ENCODE results near the gene GRIP2.
"Not testable (repeated sequence)": the region's sequence is repeated elsewhere in the genome, so short reads cannot be mapped to it uniquely, and the experiment has no call there.

GRIP2 gene

DNA sequence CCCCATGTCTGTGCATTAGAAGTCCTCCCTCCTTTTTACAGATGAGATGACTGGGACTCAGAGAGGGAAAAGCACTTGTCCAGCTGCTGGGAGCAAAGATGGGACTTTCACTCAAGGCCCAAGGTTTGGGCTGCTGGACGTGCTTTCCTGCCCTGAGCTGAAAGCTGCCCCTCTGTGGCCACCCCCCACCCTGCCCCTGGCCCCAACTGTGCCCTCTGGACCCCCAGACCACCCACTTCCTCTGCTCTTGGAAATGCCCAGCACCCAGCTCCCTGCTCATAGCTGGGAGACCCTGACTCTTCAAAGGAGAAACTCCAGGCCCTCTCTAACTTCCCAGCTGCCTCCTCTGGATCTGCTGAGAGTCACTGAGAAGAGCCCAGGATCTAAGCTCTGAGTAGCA is 20.7 kb downstream of the GRIP2 start:
- DNase-seq = no peak

- no peak for DNase-seq
These were observed 21.2 kb downstream of the GRIP2 start for GRCh38 chr3:14518893-14519292.

DNA sequence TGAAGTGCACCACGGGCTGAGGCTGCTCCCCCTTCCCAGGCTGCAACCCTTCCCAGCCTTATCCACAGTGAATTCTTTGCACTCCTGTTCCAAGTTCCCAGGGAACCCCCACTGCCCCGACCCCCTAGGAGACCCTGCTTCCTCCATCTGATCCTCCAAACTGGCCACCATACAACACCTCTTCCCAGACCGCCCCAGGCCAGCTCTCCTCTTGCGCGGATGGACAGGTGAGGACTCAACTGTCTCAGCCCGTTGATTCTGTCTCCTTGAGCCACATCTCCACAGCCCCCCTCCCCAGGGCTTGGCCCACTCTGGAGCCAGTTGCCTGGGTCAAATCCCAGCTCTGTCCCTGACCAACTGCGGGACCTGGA is 21.7 kb downstream of the GRIP2 start:
- DNase-seq = no peak

GRCh38 chr3:14517601-14518431 is 22.3 kb downstream of the GRIP2 start:
- no peak for DNase-seq

- no peak for DNase-seq
These were observed 23.3 kb downstream of the GRIP2 start for GRCh38 chr3:14516738-14517345.

DNA sequence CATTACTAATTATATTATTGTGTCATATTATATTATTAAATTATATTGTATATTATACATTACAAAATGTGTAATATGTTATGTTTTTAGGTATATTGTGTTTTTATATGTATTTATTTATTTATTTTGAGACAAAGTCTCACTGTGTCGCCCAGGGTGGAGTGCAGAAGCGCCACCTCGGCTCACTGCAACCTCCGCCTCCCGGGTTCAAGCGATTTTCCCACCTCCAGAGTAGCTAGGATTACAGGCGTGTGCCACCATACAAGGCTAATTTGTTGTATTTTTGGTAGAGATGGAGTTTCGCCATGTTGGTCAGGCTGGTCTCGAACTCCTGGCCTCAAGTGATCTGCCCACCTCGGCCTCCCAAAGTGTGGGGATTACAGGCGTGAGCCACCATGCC is 24.6 kb downstream of the GRIP2 start:
- DNase-seq = not testable (repeated sequence)

- no peak for DNase-seq
These were observed 25.8 kb downstream of the GRIP2 start for GRCh38 chr3:14514323-14514720.

GRCh38 chr3:14513566-14514322 is 26.4 kb downstream of the GRIP2 start:
- no peak for DNase-seq

DNA sequence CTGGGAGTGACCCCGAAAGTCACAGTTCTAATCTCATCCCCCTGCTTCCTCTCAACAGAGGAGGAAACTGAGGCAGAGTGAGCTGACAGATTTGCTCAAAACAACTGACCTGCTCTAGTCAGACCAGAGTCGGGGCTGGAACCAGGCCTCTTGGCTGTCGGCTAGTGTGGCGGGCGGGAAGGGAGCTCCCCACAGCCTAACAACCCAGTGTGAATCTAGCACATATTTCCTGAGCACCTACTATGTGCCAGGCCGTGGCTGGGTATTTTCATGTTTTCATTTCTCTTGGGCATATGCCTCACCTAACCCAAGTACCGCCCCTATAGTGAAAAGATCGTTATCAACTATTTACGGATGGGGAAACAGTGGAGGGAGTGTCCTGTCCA is 27.2 kb downstream of the GRIP2 start:
- DNase-seq = no peak

DNA sequence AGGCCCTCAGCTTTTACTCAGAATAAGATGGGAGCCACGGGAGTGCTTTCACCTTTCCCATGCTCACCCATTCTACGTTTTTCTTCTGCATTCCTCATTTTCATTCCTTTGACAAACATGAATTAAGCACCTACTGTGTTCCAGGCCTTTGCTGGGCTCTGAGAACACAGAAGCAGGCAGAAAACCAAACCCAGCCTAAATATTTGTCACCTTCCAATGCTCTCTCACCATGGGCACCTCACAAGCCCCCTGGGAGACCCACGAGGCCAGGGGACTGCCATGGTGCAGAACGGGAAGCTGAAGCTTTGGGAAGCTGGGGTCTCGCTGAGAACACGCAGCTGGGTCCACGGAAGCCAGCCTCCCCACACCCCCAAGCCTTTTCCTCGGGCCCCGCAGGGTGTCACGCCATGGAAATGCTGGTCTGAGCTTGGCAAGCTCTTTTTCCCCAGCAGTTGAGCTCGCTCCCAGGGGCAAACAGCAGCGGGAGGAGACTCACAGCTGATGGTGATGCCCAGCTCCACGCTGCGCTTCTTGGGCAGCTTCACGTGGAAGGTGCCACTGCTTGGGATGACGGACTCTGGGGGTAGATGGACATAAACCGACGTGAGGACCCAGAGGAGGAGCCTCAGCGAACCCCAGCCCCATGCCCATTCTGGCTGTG is 27.7 kb downstream of the GRIP2 start:
- DNase-seq = no peak

DNA sequence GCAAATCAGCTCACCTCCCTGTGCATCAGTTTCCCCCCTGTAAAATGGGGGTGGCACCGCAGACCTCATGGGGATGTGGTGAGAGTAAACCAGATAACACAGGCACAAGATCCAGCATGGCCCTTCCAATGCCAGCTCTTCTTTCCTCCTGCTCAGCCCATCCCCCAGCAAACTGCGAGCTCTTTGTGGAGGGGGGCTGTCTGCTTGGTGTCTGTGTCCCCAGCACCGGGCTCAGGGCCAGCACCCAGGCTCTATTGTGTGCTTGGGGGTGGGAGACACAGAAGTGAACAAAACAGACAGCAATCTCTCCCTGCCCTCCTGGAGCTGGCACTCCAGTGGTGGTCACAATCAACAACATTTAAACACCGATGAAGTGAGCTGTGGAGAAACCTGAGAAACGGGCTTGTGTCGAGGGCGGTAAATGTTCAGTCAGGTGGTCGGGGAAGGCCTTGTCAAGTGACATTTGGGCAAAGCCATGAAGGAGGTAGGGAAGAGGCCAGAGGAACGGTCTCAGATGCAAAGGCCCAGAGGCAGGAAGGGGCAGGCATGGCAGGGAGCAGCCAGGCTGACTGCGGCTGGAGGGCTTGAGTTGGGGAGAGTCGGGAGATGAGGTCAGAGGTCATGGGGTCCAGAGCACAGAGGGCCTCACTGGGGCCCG is 28.4 kb downstream of the GRIP2 start:
- DNase-seq = no peak

- DNase-seq = no peak
These were observed 29.1 kb downstream of the GRIP2 start for GRCh38 chr3:14510838-14511622.

DNA sequence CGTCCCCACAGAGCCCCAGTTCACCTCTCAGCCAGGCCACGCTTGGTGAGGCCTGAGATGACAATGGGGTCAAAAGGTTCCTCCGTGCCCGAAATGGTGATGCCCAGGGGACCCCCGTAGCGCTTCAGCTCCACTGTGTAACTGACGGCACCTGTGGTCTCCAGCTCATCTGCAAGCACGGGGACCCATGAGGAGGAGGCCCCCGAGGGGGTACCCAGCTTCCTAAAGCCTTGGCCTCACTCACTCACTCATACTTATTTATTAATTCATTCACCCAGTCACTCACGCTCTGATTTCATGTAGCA is 30.4 kb downstream of the GRIP2 start:
- DNase-seq = no peak

DNA sequence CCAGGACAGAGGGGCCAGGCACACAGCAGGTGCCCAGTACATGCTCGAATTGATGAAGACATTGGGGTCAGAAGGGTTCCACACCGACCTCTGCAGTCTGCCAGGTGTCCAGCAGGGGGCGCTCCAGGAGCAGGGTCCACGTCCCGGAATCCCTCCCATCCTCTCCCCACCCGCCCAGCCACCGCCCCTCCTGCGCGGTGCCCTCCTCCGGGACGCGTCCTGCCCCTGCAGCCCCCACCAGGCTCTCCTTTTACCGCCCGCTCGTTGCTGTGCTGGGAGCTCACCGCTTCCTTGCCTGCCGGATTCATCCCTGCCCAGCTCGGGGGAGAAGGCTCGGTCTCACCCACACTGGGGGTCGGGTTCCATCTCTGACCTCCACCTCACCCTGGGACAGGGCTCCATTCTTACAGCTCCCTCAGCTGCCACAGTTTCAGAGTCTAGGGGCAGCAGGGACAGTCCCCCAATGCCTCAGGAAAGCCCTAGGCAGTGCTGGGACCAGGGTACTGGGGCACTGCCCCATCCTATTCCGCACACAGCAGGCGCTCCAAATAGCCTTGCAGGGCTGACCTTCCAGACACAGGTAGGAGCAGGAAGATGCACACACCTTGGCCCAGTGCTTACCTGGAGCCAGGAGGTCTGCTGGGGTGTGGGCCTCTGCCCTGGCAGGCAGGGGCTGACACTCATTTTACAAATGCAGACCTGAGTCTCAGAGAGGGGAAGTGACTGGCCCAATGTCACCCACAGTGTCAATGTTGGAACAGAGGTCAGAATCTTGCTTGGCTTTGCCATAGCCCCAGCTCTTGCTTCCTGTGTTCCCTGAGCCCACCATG is 31.0 kb downstream of the GRIP2 start:
- DNase-seq = peak; percentile 24

GRCh38 chr3:14508505-14508819 is 31.7 kb downstream of the GRIP2 start:
- DNase-seq = no peak

DNA sequence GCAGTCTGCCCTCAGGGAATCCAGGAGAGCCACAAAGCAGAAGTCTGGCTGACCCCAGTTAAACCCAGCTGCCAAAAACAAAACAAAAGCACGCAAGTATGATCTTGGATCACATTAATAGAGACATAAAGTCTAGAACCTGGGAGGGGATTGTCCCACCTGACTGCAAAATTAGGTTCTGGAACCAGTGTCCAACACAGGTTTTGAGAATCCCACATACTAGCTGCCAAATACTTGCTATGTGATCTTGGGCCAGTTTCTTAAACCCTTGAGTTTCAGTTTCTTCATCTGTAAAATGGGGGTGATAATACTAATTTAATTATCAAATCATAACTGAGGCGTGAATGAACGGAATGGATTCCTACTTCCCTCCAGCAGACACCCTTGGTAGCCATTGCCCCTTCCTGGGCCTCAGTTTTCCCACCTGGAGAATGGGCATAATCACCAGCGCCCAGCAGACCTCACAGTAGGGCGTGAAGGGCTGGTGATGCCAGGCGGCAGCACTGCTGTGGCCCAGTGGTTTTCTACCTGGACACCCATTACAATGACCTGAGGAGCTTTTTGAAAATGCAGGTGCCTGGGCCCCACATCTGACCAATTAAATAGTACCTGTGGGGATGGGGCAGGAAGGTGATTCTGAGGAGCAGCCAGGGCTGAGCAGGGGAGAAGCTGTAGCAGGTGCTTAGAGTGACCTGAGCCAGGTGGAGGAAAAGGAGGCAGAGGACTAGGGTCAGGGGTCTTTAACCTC is 32.2 kb downstream of the GRIP2 start:
- DNase-seq = no peak

DNA sequence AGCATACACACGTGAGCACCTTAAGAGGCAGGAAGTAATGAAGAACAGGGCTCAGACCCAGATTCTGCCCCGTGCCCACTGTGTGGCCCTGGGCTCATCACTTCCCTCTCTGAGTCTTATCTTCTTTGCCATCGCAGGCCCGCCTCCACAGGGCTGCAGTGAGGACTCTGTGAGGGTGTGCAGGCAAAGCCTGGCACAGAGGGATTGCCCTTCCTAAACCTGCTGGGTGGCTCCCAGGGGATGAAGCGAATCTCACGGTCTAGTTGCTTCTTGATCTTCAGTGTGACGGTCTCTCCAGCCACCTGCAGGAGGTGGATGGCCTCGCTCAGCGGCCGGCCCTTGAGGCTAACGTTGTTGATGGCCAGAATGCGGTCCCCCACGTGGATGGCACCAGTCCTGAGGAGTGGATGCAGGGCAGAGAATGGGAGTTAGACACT is 32.8 kb downstream of the GRIP2 start:
- DNase-seq = no peak

DNA sequence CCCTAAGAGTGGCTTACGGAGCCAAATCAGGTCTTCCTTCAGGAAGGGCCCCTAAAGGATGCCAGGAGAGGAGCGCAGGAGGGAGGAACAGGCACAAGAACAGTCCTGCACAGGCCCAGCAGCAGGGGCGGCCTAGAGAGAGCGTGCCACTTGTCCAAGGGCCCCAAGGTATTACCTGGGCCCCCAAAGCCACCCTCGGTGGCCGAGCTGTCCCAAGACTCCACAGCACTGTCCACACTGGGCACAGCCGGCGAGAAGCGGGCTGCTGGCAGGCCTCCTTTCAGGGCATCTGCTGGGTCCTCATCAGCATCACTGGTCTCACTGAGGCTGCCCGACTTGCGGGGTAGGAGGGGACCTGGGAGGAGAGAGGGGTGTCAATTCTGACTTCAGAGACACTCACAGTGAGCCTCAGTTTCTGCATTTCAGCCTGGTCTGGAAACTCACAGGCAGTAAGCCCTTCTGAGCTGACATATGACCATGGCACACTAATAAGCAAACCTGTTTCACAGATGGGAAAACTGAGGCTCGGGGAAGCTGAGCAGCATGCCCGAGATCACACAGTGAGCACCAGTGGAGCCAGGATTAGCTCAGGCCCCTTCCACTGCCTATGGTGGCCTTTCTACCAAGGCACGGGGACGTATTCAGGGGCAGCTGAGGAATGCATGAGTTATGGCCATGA is 33.4 kb downstream of the GRIP2 start:
- no peak for DNase-seq

DNA sequence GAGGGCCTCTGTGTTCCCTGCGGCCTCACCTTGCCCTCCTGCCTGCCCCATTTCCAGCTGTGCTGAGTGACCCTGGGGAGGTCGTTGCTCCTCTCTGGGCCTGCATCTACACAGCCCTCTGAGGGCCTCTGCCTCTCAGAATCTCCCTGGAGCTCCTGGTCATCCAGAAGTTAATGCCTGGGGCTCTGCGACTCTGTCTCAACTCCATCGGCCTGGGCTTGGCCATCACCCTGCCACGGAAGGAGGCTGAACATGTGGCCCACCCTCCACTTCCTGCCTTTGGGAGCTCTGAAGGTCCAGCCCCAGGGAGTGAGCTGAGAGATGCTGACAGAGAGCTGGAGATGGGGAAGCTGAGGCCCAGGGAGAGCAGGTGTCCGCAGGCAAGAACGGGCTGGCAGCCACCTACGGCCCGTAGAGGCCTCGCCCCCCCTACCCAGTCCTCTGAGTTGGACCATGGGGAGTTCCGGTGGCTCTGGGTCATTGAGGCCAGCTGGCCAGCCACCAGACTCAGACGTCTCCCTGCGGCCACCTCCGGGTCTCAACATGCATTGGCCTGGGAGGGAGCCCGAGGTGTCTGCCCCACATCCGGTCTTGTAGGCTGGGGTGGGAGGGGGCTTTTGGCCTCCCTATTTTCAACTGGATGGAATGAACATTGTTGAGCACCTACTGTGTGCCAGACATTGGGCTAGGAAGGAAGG is 34.2 kb downstream of the GRIP2 start:
- DNase-seq = no peak
